ENCODE results near the gene MYL2.

Gene MYL2

DNA sequence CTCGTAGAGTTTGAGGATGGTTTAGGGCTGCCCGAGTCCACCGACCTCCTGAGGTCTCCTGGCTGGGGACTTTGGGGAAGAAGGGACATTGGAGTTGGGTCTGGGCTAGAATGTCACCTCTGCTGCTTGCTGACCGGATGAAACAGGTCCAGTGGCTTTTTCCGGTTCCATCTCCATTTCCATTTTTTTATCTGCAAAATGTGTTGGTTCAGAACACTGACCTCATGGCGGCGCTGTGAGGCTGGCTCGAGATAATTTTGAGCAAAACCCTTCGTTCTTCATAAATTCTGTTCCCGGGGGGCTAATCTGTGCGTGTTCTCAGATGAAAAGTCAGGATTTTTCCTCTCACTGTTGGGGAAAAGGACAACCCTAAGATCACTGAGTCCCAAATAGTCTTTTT, 11.7 kb upstream of the MYL2 start:
- in situ Hi-C loops (cut with HindIII; ENCODE audit: low pct_ligation_motif_present, low pct_unique_long_range_greater_than_20kb, low sequenced_read_pairs), result no loop called here
- no peak for DNase-seq

DNA sequence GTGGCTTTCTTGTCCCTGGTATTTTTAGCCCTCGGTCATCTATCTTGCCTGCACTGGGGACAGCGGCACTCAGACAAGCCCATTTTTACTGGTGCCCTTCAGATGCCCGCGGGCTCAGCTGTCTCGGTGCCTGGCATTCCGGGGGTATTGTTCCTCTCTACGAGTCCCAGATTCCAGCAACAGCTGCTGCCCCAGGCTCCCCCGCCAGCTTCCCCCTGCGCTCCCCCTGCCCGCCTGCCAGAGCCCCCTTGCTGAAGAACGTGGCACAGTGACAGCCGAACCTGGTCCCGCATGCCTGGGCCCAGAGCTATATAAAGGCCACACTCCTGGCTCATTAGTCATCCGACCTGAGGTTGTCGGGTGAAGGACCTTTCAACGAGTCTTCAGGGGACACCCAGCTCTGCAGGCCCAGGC, 10.9 kb upstream of the MYL2 start:
- in situ Hi-C loops (cut with HindIII; ENCODE audit: low pct_ligation_motif_present, low pct_unique_long_range_greater_than_20kb, low sequenced_read_pairs), result no loop called here

DNA sequence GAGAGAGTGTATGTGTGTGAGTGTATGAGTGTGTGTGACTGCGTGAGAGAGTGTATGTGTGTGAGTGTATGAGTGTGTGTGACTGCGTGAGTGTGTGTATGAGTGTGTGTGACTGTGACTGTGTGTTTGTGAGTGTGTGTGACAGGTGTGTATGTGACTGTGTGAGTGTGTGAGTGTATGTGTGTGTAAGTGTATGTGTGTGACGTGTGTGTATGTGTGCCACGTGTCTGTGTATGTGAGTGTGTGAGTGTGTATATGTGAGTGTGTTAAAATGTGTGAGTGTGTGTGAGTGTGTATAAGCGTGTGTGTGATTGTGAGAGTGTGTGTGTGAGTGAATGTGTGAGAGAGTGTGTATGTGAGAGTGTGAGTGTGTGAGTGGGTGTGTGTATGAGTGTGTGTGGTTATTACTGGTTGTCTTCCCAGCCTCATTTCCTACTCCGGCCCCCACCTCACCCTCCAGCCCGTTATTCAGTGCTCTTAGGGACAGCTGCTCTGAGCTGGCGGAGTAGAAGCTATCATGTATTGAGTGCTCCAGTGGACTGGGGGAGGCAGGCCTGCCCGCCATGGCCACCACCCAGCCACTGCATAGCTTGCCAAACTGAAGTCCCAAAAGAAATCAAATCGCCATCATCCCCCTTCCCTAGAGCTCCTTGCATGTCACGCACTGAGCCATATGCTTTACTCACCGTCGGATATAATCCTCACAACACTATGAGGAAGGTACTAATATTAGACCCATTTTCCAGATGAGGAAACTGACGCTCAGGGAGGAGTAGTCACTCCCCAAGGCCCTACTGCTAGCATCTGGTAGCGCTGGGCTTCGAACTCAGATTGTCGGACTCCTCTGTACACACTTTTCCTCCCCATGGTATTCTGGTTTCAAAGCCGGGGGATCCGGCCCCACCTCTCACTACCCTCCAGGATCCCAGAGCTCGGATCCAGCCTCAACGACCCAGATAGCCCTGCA, 10.3 kb upstream of the MYL2 start:
- DNase-seq, result no peak
- in situ Hi-C loops (cut with HindIII; ENCODE audit: low pct_ligation_motif_present, low pct_unique_long_range_greater_than_20kb, low sequenced_read_pairs), result no loop called here

More for the DNA sequence above, 10.9 kb upstream of the MYL2 start:
- no peak for DNase-seq

DNA sequence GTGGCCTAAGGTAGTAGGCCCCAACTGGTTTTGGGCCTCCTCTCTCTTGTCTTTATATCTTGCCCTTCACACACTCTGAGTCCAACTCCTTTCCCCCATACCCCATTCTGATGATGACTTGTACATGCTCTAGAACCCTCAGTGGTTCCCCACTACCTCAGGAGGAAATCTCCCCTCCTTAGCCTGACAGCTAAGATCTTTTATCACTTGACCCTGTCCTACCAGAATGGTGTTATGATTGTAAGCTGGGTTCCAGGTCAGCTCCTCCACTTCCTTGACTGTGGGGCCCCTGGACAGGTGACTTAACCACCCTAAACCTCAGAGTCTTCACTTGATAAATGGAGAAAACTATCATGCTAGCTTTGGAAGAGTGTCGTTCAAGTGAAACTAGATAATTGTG, 9.4 kb upstream of the MYL2 start:
- DNase-seq, result no peak
- in situ Hi-C loops (cut with HindIII; ENCODE audit: low pct_ligation_motif_present, low pct_unique_long_range_greater_than_20kb, low sequenced_read_pairs), result no loop called here

DNA sequence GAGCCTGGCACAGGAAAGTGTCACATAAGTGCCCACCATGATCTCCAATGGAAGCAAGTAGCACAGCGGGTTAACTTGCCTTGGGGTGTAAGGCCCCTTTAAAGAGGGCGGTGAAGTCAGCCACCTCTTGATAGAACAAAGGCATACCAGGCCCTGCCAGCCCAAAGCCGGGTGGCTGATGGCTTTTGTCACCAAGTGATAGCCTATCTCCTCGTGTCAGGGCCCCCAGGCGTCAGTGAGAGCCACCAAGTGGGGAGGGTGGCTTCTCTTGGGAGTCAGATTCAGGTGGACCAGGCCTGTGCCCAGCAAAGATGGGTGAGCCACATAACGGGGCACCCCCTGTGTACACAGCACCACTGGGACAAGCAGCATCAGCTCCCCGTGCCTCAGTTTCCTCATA, 8.3 kb upstream of the MYL2 start:
- no peak for DNase-seq
- in situ Hi-C loops (cut with HindIII; ENCODE audit: low pct_ligation_motif_present, low pct_unique_long_range_greater_than_20kb, low sequenced_read_pairs), result no loop called here

DNA sequence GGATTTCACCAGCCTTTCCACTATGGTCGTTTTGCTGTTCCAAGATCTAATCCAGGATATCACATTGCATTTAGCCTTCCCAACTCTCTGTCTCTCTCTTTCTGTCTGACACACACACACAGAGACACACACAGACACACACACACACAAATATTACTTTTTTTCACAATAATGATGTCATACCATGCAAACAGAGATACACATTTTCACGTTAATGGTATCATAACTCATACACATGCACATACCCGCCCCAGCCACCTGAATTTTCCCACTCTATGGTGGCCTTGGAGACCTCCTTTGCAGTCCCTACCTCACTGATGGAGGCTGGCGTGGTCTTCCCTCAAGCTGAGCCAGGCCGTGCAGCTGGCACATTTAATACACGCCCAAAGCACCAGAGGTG, 7.2 kb upstream of the MYL2 start:
- in situ Hi-C loops (cut with HindIII; ENCODE audit: low pct_ligation_motif_present, low pct_unique_long_range_greater_than_20kb, low sequenced_read_pairs), result no loop called here
- DNase-seq, result no peak

DNA sequence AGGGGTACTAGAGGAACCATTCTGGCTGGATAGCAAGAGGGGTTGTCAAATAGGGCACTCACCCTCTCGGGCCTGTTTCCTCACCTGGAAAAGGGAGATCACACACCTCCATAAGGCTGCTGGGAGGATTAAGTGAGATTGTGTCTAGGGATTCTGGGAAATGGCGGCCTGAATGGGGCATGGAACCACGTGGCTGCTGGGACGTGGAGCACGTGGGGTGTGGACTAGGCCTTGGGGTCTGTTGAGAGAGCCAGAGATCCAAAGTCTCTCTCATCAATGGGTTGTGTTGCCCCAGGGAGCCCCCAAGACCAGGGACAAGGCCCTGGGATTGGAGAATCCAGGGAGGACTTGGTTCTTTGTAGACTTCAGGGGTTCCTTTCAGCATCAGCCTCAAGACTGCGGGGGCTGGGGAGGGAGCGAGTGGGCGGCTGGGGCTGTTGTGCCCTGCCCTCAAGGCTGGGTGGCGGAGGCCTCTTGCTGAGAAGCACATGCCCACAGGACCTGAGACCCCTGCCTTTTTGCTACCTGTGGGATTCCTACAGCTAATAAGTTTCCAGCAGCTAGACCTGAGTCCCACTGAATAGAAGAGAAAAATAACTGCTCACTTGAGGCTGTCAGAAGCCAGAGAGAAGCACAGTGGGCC, 3.4 kb upstream of the MYL2 start:
- no peak for DNase-seq
- in situ Hi-C loops (cut with HindIII; ENCODE audit: low pct_ligation_motif_present, low pct_unique_long_range_greater_than_20kb, low sequenced_read_pairs), result no loop called here

DNA sequence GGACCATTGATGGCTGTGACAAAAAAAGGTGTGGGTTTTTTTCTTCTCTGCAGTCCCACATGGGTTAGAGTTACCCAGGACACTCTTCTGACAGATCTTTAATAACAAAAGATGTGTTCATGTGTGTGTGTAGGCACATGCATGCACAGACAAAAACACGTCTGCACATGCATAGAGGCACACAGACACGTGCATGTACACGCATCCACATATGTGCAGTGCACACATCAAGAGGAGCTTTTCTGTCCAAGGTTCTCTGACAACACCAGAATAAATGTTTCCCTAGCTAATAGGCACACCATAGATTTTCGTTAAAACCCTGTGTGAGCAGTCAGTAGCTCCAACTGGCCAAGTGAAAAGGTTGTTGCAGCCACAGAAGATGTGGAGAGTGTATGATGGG, 2.8 kb upstream of the MYL2 start:
- in situ Hi-C loops (cut with HindIII; ENCODE audit: low pct_ligation_motif_present, low pct_unique_long_range_greater_than_20kb, low sequenced_read_pairs), result no loop called here
- DNase-seq, result no peak

DNA sequence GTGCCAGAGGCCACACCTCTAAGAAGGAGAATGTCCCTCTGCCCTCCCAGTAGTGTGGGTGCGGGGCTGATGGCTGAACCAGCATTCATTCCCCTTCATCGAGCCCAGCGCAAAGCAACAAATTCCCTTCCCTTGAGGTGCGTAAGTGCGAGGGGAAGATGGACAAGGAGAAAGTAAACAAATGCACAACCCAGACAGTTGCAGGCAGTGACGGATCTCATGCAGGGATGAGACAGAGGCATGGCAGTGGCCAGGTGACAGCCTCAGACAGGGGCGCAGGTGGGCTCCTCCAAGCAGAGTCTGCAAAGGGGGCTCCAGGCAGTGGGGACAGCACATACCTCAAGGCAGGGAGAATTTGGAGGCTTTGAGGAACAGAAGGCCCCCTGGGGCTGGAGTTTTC, 2.3 kb upstream of the MYL2 start:
- in situ Hi-C loops (cut with HindIII; ENCODE audit: low pct_ligation_motif_present, low pct_unique_long_range_greater_than_20kb, low sequenced_read_pairs), result no loop called here
- no peak for DNase-seq

DNA sequence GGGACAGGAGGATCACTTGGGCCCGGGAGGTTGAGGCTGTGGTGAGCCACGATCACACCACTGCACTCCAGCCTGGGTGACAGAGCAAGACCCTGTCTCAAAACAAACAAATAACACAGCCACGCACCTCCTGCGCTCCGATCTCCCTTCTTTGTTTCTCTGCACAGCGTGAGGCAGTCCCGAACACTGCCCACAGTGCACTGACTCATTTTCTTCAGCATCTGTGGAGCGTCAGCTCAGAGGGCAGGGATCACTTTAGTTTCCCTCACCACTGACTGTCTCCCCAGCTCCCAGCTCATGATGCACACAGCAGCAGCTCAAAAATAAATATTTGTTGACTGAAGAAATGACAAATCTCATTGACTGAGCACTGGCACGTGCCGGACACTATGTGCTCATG, 883 bp upstream of the MYL2 start:
- DNase-seq, result peak; percentile 29
- in situ Hi-C loops (cut with HindIII; ENCODE audit: low pct_ligation_motif_present, low pct_unique_long_range_greater_than_20kb, low sequenced_read_pairs), result no loop called here

DNA sequence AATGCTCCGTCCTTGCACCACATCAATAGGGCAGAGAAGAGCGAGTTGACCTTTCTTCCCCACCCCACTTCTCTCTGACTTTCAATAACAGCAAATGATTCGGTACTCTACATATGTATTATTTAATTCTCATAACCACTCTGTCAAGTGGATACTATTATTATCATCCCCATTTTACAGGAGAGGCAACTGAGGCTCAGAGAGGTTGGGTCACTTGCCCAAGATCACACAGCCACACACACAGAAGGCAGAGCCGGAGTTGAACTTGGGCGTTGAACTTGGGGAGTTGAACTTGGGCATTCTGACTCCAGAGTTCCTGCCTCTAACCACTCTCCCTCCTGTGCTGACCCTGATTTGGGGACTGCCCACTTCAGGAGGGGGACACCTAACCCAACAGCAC, 659 bp downstream of the MYL2 start:
- no peak for DNase-seq
- in situ Hi-C loops (cut with HindIII; ENCODE audit: low pct_ligation_motif_present, low pct_unique_long_range_greater_than_20kb, low sequenced_read_pairs), result no loop called here

DNA sequence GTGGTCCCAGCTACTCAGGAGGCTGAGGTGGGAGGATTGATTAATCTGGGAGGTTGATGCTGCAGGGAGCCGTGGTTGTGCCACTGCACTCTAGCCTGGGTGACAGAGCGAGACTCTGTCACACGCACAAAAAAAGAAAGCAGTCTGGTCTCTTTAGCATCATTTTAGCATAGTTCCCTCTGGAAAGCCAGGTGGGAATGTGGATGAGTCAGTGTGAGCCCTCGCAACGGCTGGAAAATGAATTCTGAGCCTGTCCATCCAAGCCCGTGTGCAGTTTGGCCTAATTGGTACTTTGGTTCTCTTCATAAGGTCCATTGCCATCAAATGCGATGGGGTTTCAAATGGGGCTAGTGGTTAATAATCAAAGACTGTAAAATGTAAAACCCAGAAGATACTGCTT, 2.4 kb downstream of the MYL2 start:
- no peak for DNase-seq
- in situ Hi-C loops (cut with HindIII; ENCODE audit: low pct_ligation_motif_present, low pct_unique_long_range_greater_than_20kb, low sequenced_read_pairs), result no loop called here

DNA sequence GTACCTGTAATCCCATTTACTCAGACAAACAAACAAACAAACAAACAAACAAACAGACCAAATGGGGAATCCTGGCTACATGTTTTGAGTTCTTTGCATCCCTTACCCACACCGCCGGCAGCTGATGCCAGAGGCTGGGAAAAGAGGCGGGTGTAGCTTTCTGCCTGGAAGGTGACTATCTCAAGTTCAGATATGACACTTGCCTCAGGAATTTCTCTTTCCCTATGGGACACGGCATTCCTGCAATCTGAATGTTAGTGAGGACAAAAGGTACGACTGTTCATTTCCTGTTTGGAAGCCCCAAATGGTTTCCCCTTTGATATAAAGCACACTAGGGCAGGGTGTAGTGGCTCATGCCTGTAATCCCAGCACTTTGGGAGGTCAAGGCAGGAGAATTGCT, 2.9 kb downstream of the MYL2 start:
- in situ Hi-C loops (cut with HindIII; ENCODE audit: low pct_ligation_motif_present, low pct_unique_long_range_greater_than_20kb, low sequenced_read_pairs), result no loop called here
- peak; percentile 90 for DNase-seq

DNA sequence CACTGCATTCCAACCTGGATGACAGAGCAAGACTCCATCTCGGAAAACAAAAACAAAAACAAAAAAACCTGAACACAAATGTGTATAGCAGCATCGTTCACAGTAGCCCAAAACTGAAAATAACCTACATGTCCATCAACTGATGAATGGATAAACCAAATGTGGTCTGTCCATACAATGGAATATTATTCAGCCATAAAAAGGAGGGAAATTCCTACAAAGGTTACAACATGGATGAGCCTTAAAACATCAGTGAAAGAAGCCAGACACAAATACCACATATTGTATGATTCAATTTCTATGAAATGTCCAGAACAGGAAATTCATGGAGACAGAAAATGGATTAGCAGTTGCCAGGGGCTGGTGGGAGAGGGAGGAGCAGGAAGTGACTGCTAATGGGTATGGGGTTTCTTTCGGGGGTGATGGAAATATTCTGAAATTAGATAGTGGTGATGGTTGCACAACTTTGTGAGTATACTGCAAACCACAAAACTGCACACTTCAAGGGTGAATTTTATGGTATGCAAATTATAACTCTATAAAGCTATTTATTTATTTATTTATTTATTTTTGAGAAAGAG, 4.0 kb downstream of the MYL2 start:
- in situ Hi-C loops (cut with HindIII; ENCODE audit: low pct_ligation_motif_present, low pct_unique_long_range_greater_than_20kb, low sequenced_read_pairs), result no loop called here
- DNase-seq, result no peak

DNA sequence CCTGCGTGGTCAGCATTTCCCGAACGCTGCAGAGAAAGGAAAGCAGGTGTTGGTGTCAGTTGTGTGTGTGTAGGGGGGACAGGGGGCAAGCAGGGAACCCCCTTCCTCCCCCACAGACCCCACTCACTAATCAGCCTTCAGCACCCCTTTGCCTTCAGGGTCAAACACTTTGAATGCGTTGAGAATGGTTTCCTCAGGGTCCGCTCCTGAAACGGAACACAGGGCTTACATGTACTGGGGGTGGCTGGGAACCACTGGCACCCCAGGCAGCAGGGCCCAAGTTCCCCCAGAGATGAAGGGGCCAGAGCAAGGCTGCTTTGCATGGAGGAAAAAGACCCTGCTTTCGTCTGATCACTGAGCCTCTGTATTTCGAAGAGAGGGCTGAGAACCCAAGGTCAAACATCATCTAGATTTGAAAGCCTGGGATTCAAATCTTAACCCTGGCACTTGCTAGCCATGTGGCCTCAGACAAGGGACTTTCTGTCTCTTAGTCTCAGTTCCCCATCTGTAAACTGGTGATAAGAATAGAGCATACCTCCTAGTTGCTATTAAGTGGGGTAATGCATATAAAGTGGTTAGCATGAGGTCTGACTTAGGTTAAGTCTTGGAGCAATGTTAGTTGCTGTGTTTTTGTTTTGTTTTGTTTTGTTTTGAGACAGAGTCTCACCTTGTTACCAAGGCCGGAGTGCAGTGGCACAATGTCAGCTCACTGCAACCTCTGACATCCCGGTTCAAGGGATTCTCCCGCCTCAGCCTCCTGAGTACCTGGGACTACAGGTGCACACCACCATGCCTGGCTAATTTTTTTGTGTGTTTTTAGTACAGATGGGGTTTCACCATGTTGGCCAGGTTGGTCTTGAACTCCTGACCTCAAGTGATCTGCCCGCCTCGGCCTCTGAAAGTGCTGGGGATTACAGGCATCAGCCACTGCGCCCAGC, 7.0 kb downstream of the MYL2 start:
- DNase-seq, result no peak

DNA sequence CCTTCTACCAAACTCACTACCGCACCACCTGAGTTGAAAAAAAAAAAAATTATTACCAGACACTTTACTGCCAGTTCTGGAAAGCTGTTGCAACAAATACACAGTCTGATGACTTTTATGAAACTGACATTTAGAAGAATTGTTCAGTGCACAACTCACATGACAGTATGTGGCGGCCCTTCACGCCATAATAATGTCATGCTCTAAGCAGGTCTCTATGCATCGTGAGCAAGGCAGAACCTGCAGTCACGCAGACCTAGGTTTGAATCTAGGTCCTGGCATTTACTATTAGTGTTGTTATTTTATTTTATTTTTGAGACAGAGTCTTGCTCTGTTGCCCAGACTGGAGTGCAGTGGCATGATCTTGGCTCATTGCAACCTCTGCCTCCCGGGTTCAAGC, 8.1 kb downstream of the MYL2 start:
- in situ Hi-C loops (cut with HindIII; ENCODE audit: low pct_ligation_motif_present, low pct_unique_long_range_greater_than_20kb, low sequenced_read_pairs), result no loop called here
- DNase-seq, result no peak

More for the DNA sequence above, 7.0 kb downstream of the MYL2 start:
- in situ Hi-C loops (cut with HindIII; ENCODE audit: low pct_ligation_motif_present, low pct_unique_long_range_greater_than_20kb, low sequenced_read_pairs), result no loop called here

DNA sequence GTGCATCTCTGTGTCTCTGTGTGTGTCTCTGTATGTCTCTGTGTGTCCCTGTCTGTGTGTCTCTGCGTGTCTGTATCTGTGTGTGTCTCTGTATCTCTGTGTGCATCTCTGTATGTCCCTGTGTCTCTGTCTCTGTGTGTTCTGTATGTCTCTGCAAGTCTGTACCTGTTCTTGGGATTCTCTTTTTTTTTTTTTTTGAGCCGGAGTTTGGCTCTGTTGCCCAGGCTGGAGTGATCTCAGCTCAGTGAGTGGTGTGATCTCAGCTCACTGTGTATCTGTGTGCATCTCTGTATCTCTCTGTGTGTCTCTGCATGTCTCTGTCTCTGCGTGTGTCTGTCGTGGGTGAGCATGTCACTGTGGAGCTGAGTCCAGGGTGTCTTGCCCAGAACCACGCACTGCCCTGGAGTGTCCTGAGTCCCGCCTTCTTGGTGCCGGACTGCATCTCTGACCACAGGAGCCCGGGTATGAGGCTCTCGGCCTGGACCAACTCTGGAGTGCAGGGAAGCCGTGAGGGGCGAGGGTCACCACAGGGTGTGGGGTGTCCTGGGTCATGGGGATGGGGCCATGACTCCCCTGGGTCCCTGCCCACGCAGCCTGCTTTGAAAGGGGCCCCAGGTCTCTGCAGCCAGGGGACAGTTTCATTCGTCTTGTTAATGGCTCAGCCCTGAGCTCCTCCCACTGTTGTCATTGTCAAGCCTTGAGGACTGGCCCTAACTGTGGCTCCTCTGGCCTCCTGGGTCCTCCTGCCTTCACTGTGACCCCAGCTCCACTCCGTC, 11.8 kb downstream of the MYL2 start:
- in situ Hi-C loops (cut with HindIII; ENCODE audit: low pct_ligation_motif_present, low pct_unique_long_range_greater_than_20kb, low sequenced_read_pairs), result no loop called here
- DNase-seq, result no peak

DNA sequence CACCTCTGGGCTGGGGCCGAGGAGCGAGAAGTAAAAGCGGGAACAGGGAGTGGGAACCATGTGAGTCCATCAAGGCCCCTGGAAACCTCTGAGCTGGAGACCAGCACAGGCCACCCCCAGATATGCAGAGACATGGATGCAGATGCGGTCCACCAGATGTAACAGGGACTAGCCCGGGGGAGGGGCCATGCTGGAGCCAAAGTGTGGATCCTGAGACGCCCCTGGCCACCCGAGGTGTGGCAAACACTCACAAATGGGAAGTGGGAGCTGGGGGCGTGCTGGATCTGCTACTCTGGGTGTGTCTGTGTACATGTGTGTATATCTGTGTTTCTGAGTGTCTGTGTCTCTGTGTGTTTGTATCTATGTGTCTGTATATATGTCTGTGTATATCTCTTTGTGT, 12.8 kb downstream of the MYL2 start:
- in situ Hi-C loops (cut with HindIII; ENCODE audit: low pct_ligation_motif_present, low pct_unique_long_range_greater_than_20kb, low sequenced_read_pairs), result no loop called here

More for the DNA sequence above, 12.8 kb downstream of the MYL2 start:
- DNase-seq, result no peak

Data from ACHN (cell line).